Suppressor macrophage (primary cell): ENCODE results near the gene BRD7.

Source experiments
- DNase-seq, 4 experiments: peaks; one replicate each; pipeline ENCODE4 v3.0.0-alpha.2; 2020 to 2022

Gene BRD7

DNA sequence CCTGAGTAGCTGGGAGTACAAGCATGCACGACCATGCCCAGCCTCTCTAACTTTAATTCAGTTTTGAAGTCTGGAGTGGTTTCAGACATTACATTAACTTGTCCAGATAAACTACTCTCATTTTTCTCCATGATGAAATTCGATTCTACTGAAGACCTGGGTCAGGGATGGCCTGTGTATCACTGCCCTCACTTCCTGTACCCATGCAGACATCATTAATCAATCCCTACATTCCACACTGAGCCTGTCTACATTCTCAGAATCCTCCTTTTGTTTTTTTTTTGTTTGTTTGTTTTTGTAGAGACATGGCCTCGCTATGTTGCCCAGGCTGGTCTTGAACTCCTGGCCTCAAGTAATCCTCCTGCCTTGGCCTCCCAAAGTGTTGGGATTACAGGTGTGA lies 79.9 kb downstream of the BRD7 start:
- no peak for DNase-seq

DNA sequence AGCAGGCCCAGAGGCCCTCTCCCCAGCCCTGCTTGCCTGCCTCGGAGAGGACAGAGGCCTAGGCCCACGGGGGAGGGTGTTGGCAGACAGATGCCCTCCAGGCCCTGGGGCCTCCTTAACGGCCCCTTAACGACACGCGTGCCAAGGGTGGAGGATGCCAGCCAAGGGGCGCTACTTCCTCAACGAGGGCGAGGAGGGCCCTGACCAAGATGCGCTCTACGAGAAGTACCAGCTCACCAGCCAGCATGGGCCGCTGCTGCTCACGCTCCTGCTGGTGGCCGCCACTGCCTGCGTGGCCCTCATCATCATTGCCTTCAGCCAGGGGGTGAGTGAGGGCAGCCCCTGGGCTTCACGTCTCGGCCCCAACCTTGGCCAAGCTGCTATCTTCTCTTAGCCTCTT lies 80.8 kb downstream of the BRD7 start:
- DNase-seq: no peak

DNA sequence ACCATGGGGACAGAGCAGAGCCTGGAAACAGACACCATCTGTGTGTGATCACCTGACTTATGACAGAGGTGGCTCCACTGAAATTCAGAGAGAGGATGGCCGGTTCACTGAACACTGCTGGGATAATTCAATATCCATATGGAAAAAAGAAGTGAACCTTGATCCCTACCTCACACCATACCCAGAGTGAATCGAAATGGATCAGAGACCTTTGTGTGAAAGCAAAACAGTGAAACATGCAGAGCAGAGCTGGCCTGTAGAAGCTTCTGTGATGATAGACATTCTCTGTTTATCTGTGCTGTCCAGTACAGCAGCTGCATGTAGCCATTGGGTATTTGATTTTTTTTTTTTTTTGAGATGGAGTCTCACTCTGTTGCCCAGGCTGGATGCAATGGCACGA lies 82.1 kb downstream of the BRD7 start:
- DNase-seq: no peak

DNA sequence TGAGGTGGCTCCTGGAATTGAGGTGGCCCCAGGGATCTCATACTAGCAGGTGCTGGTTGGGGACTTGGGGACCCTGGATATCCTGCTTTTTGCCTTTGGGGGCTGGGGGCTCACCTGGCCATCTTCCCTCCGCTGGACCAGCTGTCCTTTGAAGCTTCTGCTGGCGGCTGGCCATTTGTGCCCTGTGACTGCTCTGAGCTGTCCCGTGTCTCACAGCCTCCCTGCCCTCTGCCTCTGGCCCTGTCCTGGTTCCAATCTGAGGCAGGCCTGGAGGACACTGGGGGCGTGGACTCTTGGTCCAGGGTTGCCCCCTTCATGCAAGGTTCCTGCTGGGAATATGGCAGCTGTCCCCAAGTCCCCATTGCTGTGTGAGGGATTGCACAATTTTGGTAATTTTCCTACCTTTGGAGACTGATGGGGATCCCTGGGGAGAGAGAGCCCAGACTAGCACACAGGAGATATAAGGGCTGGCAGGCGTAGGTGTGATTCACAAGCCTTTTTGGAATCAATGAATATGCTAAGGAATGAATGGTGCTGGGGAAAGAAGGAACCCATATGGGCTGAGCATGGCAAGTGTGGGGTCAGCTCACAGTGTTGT lies 83.3 kb downstream of the BRD7 start:
- DNase-seq: no peak

DNA sequence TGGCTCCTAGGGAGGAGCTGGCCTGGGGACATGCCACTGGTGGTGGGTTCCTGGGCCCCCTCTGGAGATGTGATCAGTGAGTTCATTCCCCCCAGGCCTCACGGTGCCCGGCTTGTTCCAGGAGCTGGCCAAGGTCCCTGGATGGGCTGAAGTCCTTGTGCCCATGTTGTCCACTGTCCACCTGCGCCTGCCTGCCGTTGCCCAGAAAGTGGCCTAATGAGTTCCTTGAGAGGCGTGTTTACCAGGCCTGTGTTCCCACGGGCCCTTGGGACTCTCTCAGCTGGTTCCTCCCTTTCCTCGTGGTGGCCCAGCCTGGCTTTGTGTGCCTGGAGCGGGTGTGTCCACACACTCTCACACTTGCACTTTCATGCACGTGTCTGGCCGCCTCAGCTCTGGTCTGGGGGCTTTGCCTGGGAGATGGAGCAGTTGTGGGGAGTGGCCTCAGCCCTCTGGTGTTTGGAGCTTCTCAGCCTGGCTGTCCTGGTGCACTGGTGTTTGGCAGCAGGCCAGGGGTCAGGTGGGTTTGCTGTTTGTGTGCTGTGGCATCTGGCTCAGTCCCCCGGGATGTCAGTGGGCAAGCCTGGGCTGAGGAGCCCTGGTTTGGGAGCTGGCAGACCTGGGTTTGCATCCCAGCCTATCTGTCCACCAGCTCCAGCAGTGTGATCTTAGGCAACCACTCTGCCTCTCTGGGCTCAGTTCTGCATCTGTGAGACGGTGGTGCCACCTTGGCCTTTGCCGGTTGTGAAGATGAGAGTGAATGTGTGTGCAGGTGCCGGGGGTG lies 84.5 kb downstream of the BRD7 start:
- peak; percentile 38 to 77 (median 65) for DNase-seq

DNA sequence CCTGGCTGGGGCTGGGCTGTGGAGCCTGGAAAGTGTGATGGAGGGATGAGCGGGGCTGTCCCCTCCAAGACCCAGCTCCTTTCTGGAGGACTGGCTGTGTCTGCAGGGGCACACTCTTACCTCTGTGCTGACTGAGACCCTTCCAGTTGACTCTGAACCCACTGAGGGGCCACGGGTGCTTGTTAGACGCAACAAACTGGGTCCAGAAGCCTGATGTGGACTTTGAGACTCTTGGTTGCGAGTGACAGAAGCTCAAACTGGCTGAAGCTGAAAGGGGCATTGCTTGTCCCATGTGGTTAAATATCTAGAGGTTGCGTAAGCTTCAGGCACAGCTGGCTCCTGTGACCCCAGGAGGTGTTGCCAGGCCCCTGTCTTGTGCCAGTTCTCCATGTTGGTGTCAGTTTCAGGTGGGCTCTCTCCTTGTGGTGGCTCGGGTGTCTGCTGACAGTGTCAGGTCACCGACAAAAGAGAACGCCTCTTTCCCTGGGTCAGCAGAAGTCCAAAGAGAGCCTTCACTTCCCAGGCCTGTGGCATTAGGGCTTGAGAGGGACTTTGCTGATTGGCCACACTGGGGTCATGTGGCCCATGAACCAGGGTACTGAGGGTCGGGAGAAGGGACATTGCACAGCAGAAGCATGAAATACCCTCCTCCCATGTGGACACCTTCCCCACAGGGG lies 85.7 kb downstream of the BRD7 start:
- DNase-seq: peak in 3 of 4 experiments; percentile 35 to 50 (median 49)

DNA sequence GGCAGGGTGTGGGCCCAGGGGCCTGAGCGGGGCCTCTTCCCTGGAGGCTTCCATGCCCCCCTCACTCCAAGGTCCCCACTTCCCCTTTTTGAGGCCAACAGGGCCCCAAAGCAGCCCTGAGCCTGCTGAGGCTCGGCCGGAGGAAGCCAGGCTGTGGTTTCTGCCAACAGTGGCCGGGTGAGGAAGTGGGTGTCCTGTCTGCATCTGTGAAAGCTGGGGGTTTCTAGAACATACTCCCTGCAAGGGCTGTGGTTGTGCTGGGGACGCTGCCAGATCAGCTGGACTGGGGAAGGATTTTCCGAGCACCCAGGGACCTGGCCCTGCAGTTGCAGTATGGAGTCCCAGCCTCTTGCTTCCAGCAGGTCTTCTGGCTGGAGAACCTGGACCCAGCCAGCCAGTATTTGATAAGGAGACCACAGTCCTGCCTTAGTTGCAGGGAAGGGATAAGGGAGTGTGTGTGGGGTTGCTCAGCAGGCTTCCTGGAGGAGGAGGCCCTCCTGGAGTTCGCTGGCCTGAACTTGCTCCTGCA lies 86.7 kb downstream of the BRD7 start:
- peak; percentile 95 to 98 (median 96) for DNase-seq

DNA sequence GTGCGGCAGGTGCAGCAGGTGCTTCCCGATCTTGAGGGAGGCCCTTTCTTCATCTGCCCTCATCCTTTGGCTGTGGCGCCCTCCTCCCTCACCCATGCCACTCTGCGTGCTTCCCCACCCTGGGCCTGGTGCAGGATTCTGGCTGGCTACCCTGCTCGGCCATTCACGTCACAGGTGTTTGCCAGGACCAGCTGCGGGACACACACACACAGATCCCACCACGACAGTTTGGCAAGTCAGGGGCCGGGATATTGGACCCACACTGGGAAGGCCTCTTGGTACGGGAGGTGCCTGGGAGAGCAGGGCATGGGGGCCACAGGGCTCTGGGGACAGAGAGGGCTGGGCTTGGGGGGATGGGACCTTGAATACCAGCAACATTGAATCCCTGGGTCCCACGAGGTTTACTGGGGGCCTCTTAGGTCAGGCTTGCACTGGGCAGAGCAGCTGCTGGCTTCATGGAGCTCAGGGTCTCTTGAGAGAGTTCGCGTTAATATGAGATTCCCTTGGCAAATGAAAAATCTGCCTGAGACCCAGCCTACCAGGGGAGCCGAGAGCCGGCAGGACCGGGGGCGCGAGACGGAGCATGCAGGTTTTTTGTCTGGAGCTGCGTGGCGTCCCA lies 87.3 kb downstream of the BRD7 start:
- no peak for DNase-seq

DNA sequence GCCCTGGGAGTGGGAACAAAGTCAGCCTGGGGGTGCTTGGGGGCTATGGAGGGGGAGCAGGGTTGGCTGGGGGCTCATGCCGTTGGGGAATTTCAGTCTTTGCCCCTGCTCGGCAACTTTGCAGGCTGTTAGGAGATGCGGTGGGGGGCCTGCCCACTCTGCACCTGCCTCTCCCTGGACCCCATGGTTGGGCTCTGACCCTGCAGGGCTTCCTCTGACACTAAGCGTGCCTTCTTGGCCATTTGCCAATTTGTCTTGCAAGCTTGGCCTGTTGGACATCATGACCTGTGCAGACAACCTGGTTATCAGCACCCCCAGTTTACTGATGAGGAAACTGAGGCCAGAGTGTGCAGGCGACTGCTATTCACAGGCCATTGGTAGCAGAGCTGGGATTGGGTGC lies 87.9 kb downstream of the BRD7 start:
- DNase-seq: peak in 1 of 4 experiments; percentile 37

DNA sequence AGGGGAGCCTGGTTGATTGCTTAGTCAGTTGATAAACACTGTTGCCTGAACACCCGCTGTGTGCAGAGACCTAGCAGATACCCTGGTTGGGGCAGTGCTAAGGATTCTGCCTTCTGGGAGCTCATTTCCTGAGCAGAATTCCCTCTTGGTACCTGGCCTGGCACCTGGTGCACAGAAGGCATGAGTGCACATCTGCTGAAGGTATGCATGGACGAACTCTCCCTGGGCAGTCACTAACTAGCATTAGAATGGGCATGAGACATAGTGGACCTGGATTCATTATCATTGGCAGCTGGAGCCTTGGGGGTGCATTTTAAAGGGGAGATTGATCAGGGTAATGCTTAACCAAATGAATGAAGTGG lies 89.3 kb downstream of the BRD7 start:
- DNase-seq: no peak

DNA sequence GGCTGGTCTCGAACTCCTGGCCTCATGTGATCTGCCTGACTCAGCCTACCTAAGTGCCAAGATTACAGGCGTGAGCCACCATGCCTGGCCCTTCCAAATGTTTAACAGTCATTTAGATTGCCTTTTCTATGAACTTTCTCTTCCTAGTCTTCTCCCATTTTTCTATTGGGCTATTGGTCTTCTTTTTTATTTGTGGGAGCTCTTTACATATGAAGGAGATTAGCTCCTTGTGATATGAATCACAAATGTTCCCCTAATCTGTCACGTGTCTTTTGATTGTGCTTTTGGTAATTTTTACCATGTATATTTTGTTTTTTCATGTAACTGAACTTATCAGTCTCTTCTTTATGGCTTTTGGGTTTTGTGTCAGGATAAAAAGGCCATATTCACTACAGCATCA lies 90.5 kb downstream of the BRD7 start:
- no peak for DNase-seq

DNA sequence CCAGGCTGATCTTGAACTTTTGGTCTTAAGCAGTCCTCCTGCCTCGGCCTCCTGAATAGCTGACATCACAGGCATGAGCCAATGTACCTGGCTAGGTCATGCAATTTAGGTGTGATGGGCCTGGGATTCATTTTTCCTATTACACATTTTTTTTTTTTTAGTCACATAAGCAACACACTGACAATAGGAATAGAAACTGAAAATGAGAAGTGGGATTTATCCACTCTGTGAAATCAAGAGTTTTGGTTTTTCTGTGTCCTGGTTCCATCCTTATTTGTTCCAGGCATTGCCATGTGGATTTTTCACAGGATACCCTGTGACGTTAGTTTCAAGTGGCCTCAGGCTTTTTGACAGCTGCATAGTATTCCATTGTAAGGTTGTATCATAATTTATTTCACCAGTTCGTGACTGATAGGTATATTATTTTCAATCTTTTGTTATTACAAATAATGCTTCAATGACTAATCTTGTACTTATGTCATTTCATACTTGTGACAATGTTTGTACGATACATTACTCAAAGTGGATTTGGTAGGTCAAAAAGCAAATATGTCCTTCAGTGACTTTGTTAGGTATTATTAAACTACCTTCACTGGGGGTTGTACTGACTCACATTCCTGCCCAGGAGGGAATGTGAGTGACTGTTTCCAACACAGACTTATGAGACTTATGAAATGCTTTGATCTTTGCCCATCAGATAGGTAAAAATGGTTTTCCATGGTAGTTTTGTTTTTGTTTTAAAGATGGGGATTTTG lies 91.8 kb downstream of the BRD7 start:
- DNase-seq: peak; percentile 41 to 77 (median 60)

DNA sequence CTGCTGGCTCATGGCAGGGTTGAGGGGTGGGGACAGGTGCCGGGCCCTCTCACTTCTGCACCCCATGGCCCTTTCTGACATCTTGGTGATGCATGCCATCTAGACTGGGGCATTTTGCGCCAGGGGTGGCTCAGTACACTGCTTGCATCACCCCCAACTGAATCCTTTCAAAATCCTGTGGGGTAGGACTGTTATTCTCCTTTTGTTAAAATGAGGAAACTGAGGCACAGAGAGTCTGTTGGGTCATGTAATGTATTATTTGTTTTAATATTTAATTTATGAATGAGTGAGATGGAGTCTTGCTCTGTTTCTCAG lies 92.5 kb downstream of the BRD7 start:
- no peak for DNase-seq

DNA sequence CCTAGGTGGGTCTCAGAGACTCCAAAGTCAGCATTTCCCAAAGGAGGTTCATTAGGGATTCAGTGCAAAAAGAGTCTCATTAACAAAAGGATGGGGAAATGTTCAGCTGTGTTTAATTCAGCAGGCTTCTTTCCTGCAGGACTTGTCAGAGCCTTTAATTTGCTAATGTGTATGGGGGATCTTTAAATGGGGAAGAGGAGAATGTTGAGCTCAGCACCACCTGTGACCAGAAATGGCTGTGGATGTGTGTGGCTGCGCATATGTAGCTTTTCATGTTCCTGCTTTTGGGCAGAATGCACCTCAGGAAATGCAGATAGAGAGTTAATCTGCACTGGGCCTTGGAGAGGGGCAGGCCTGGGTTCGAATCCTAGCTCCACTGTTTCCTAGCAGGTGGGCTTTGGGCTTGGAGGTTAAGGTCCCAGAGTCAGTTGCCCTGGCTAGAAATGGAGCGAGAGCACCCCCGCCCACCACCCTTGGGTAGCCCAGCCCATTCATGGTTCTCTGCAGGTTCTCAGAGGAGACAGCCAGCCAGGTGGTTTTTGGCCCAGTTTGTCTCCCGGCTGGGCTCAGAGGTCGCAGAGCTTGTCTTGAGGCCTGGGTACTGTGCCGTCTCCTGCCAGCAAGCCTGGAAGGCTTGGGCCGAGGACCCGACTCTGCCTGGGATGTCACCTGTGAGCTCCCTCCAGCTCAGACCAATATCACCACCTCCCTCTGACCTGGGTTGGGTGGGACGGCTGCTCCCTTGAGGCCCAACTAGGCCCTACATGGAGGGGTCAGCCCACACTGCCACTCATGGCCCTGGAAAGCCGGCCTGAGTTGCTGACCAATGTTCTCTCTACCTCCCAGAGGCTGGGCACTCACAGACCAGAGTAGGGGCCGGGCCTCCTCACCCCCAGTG lies 93.1 kb downstream of the BRD7 start:
- DNase-seq: peak in 1 of 4 experiments; percentile 38

DNA sequence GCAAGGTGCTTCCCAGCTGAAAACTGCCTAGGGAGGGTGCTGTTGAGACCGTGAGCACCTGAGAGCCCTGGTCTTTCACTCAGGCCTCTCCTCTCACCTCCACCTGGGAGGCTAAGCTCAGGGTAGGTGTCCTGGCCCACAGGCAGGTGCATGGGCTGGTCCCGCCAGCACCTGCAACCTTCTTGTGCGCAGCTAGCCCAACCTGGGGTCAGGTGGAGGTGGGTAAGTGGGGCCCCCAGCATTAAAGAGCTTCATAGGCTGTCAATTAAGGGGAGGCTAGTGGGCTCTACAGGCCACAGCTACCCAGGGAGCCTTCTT lies 93.7 kb downstream of the BRD7 start:
- DNase-seq: no peak

DNA sequence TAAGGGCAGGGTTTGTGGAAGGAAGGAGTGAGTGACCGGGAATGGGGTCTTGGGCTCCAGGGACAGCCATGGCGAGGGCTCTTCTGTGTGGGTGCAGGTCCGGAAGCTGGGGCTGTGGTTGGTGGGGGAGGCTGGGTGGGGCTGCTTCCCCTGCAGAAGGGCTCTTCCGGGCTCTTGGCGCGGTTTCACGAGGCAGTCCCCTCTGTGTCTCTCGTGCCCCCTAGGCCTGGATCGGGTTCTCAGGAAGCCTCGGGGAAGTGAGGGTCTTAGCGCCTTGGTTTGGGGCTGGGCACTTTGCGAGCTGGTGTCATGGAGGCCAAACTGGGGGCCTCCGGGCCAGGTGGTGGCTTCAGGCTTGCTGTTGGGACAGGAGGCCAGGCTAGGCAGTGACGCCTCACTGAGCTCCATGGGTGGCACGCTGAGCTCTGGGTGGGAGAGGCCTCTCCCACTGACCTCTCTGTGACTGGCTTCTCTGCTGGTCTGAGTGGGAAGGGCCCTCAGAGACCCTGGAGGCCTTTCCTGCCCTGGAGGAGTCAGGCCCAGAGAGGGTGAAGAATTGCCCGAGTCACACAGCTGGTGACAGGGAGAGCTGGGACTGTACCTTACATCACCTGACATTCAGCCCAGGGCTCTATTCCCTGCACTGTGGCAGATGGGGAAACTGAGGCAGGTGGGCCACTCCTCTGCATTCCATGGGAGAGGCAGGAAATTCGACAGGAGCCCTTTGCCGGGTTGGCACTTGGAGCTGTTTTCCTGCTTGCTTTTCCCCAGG lies 94.3 kb downstream of the BRD7 start:
- peak; percentile 56 to 75 (median 68) for DNase-seq

DNA sequence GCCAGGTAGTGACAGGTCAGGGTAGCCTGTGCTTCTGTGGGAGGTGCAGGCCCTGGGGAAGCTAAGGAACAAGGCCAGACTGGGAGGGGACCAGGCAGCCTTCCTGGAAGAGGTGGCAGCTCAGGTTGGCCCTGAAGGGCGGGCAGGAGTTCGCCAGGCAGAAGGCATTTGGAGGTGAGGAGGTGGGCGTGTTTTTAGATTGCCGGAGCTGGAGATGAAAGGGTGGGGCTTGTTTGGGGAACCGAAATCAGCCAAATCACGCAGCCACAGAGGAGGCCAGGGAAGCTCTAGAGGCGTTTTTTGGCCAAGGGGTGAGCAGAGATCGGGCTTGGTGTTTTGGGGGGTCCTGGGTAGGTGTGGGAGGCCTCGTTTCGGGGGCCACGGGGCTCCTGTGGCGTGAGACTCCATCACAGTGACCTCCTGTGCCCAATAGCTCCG lies 94.9 kb downstream of the BRD7 start:
- DNase-seq: peak; percentile 67 to 87 (median 83)

DNA sequence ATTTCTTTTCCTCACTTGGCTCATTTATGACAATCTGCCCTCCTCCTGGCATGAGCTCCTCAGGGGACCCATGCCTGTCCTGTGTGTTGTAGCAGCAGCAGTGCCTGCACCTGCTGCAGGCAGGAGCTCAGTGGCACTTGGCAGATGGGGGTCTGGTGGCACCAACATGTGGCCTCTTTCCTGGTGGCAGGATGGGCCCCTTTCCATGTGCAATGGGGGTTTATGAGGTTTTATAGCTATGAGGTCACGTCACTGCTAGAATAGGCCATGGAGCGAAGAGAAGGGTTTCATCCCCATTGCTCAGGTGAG lies 95.5 kb downstream of the BRD7 start:
- DNase-seq: no peak

DNA sequence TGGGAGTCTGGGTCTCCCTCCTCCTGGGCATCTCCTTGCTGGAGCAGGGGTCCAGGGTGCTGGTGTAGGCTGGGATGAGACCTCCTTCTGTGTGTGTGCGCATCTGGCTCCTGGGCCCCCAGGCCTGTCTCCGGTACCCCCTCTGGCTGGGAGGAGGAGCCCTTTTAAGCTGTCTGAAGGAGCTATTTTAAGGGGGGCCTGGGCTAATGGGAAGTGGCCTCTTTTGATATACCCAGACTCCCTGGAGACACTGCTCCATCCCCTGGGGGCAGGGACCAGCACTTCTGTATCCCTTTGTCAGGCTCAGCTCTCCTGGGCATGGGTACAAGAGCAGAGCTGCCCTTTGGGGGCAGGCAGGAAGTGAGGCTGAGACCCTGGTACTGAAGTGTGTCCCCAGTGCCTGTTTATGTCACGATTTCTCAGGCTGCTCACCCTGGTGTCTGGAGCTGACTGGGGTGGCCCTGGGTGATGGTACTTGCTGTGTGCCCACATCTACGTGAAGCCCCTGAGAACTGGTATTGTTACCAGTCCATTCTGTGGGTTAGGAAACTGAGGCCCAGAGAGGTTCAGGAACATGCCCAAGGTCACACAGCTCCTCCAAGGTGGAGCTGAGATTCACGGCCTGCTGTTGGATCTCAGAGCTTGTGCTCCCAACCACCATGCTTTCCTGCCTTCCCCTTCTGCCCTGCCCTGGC lies 96.0 kb downstream of the BRD7 start:
- no peak for DNase-seq

DNA sequence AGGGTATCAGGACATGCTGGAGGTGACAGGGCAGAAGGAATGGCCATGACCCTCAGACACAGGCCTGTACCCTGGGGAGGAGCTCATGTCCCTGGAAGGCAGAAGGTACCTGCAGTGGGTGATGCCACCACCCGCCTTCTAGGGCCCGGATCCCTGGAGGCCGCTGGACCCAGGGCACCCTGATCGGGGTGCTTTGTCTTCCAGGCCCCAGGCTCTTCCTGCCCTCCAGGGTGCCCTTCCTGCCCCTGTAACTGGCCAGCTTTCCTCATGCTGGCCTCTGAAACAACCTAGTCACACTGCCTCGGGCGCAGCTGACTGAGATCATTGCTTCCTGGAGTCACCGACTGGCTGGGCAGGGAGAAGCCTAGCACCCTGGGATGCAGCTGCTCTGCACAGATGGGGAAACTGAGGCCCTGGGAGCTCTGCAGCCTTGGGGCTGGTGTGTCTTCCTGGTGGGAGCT lies 96.6 kb downstream of the BRD7 start:
- DNase-seq: peak; percentile 36 to 72 (median 66)
